Subcutaneous adipose tissue (tissue), 4 donors: Measurements from ENCODE around the gene GGA3. TPM values are rescaled to one million over a fixed set of nuclear protein-coding genes. Genes with fewer than 3 reads are reported as not detected.

Experiments
- CTCF ChIP-seq: fragments of 450-650 bp; IDR thresholded peaks from one replicate; pipeline ENCODE4 v1.5.1; 2016; ENCODE audit warnings: low read depth, mild to moderate bottlenecking, control low read depth, antibody characterized with exemption, moderate library complexity
- total RNA-seq, 4 donors: library from RNA; depleted of rRNA; stranded (reverse); fragments of >200 nt; gene quantifications; one replicate each; pipeline ENCODE4 v1.1.0, GENCODE V29; 2016

The GGA3 gene
- total RNA-seq, 4 donors from 2014 or later = 21.5 to 36.0 (median 25.0) TPM

DNA sequence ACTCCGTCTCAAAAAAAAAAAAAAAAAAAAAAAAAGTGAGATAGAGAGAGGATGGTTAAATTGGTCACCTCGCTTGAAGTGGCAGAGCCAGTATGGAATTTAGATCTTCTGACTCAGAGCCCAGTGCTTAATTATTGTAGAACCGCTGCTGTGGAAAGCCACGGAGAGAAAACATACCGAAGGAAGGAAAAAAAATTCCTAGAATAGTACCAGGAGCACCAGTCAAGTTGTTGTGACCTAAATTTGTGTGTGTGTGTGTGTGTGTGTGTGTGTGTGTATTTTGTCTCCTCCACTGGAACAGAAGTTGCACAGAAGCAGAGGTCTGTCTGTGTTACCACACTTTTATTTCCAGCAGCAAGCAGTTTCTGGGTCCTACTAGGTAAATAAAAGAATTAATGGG lies 66.5 kb downstream of the GGA3 start:
- TF ChIP-seq CTCF = no peak

GRCh38 chr17:75191584-75191983 lies 69.8 kb downstream of the GGA3 start:
- TF ChIP-seq CTCF = no peak

- TF ChIP-seq CTCF = no peak
Measured at GRCh38 chr17:75188614-75189013, 72.8 kb downstream of the GGA3 start.

Other genes with a start within 250 kb of the GGA3 start
- 10 to 100 TPM; 34.8 to 53.5 (median 45.1) TPM for gene MRPL58, start 248.9 kb downstream of the GGA3 start, total RNA-seq
- 100 to 1,000 TPM; 236 to 509 (median 283) TPM for gene ATP5PD, start 214.6 kb downstream of the GGA3 start, total RNA-seq
- 10 to 100 TPM; 18.9 to 30.8 (median 24.2) TPM for gene KCTD2, start 214.4 kb downstream of the GGA3 start, total RNA-seq
- gene SLC16A5, start 173.7 kb downstream of the GGA3 start, total RNA-seq = 10 to 100 TPM; 11.7 to 30.0 (median 13.2) TPM
- gene ARMC7, start 151.6 kb downstream of the GGA3 start, total RNA-seq = 1 to 10 TPM; 3.1 to 7.0 (median 6.1) TPM
- gene NT5C, start 129.9 kb downstream of the GGA3 start, total RNA-seq = 10 to 100 TPM; 35.4 to 92.3 (median 69.9) TPM
- 10 to 100 TPM; 18.7 to 41.1 (median 22.8) TPM for gene JPT1, start 107.1 kb downstream of the GGA3 start, total RNA-seq
- 10 to 100 TPM; 41.1 to 77.0 (median 69.2) TPM for gene SUMO2, start 78.6 kb downstream of the GGA3 start, total RNA-seq
- gene NUP85, start 55.9 kb downstream of the GGA3 start, total RNA-seq = 10 to 100 TPM; 28.9 to 48.8 (median 41.0) TPM
- gene MRPS7, start 273 bp upstream of the GGA3 start, total RNA-seq = 10 to 100 TPM; 25.7 to 42.8 (median 38.5) TPM
- 10 to 100 TPM; 14.3 to 44.2 (median 31.1) TPM for gene MIF4GD, start 9.6 kb upstream of the GGA3 start, total RNA-seq
- gene SLC25A19, start 27.8 kb upstream of the GGA3 start, total RNA-seq = 10 to 100 TPM in 3 of 4 donors, 1 to 10 TPM in 1; 8.4 to 18.5 (median 14.3) TPM
- 100 to 1,000 TPM in 2 of 4 donors, 10 to 100 TPM in 2; 69.3 to 133 (median 114) TPM for gene GRB2, start 144.1 kb upstream of the GGA3 start, total RNA-seq
- 10 to 100 TPM; 35.0 to 80.2 (median 45.9) TPM for gene TMEM94, start 195.0 kb upstream of the GGA3 start, total RNA-seq